GM19043 (cell line): ENCODE results near the gene P3H2.

Source experiments
- ATAC-seq: cut with Tn5 transposase; IDR thresholded peaks from one replicate; pipeline ENCODE4 v1.9.1; 2021; ENCODE audit warnings: low read depth; ENCODE audit not compliant: unreplicated experiment

P3H2 gene

GRCh38 chr3:189909139-189909538 is 211.6 kb downstream of the P3H2 start:
- no peak for ATAC-seq

GRCh38 chr3:189908646-189909045 is 212.1 kb downstream of the P3H2 start:
- no peak for ATAC-seq

GRCh38 chr3:189907803-189908202 is 212.9 kb downstream of the P3H2 start:
- no peak for ATAC-seq
